Activated T-helper 1 cell treated with anti-CD3 and anti-CD28 coated beads, Interleukin-12 subunit alpha, Interleukin-12 subunit beta, Interleukin-2, Interleukin-4 antibody, amounts not matched to agents 30 ng/mL and 10 ng/mL and 1 ng/mL, durations not matched to agents 14 hours and 24 hours and 36 hours (primary cell): Measurements from ENCODE around the gene LRIG3. TPM values are rescaled to one million over a fixed set of nuclear protein-coding genes. Genes with fewer than 3 reads are reported as not detected.

Source experiments
- DNase-seq: peaks from one replicate; pipeline ENCODE4 v3.0.0; 2021; ENCODE audit warnings: low spot score
- H3K27ac Mint-ChIP-seq: one replicate; pipeline ENCODE4 v1.8.0; 2021; ENCODE audit warnings: mild to moderate bottlenecking, mixed read lengths
- H3K27me3 Mint-ChIP-seq: one replicate; pipeline ENCODE4 v1.8.0; 2022; ENCODE audit warnings: mild to moderate bottlenecking, moderate library complexity, mixed read lengths; ENCODE audit not compliant: insufficient read depth
- H3K36me3 Mint-ChIP-seq: one replicate; pipeline ENCODE4 v1.8.0; 2021; ENCODE audit warnings: low read depth, mixed read lengths
- H3K4me1 Mint-ChIP-seq: one replicate; pipeline ENCODE4 v1.8.0; 2021; ENCODE audit warnings: low read depth, mixed read lengths
- H3K4me3 Mint-ChIP-seq: one replicate; pipeline ENCODE4 v1.8.0; 2021; ENCODE audit warnings: mild to moderate bottlenecking, moderate library complexity, mixed read lengths
- H3K9me3 Mint-ChIP-seq: one replicate; pipeline ENCODE4 v1.8.0; 2021; ENCODE audit warnings: mixed read lengths
- intact Hi-C: fragments of 100-400 bp; cut with micrococcal nuclease; formaldehyde crosslinking; loops from one replicate; pipeline ENCODE4 v1.15.1; 2024
- total RNA-seq: library from RNA; stranded (reverse); gene quantifications from 2 replicates; pipeline ENCODE4 v1.2.3, GENCODE V29; 2022

The LRIG3 gene
- total RNA-seq, 1 donor from 2014 or later, result not detected

DNA sequence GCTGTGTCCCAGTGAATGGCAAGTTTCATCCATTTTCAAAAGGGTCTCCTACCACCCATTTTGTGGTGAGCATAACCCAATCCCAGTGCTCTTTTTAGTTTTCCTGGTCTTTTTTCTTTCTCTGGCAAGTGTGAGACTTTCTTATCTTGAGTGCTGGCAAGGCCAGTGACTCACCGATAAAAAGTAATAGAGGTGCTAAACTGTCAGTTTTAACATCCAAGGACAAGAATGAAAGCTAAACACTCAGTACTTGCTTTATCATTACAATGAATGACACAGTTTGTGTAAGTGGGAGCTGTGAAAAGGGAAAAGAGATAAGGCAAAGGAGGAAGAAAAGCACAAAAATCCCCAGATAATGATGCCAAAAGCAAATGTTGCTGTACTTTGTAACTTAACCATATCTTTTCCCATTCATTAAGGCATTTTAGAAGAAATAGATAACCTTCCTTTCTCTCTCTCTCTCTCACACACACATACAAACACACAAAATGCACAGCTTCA is 4.9 kb upstream of the LRIG3 start:
- intact Hi-C loops, result no loop called here
- DNase-seq, result no peak
- peaks cover 9% of the 10 kb centered on the region for H3K27me3 Mint-ChIP-seq
- peaks cover 4% of the 10 kb centered on the region for H3K9me3 Mint-ChIP-seq
- no peak overlapping the region for H3K4me3 Mint-ChIP-seq
- H3K27ac Mint-ChIP-seq, result no peak overlapping the region
- peaks cover 5% of the 10 kb centered on the region for H3K4me1 Mint-ChIP-seq
- H3K36me3 Mint-ChIP-seq, result no peaks in the 10 kb centered on the region

DNA sequence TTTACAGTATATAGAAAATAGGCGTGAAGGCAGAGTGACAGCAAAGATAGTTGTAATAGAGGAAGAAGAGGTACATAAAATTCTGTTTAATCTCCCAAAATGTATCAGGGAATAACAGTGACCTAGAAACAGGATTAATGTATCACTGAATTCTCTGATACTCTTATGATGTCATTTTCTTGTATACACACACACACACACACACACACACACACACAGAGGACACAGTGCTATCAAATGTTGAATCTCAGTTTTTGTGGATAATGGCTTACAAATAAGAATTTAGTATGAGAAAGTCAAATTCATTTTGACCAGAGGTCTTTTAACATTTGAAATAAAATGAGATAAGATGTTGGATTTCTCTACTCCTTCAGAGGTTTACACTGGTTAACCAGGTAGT is 4.3 kb upstream of the LRIG3 start:
- no peak for DNase-seq
- peaks cover 4% of the 10 kb centered on the region for H3K9me3 Mint-ChIP-seq
- H3K36me3 Mint-ChIP-seq, result no peaks in the 10 kb centered on the region
- no peak overlapping the region for H3K27ac Mint-ChIP-seq
- H3K4me1 Mint-ChIP-seq, result peaks cover 5% of the 10 kb centered on the region
- intact Hi-C loops, result no loop called here
- no peak overlapping the region for H3K4me3 Mint-ChIP-seq
- H3K27me3 Mint-ChIP-seq, result peaks cover 9% of the 10 kb centered on the region

DNA sequence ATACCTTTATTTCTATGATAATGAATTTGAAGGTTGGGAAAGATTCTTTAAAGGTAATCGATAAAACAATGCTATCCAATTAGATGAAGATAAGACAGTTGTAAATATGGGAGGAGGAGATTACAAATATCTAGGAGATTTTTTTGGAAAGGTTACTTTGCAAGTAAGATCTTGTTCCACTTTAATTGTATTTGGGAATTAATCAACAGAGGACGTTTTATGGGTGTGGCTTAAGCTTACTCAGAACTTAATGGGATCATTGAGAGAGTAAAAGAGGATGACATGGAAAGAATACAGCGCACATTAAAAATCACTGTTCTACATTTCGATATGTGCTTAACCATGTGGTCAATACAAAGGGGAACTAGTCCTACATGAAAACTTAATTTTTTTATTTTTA is 3.5 kb upstream of the LRIG3 start:
- no peak overlapping the region for H3K4me3 Mint-ChIP-seq
- H3K27ac Mint-ChIP-seq, result no peak overlapping the region
- peaks cover 13% of the 10 kb centered on the region for H3K27me3 Mint-ChIP-seq
- peaks cover 5% of the 10 kb centered on the region for H3K4me1 Mint-ChIP-seq
- intact Hi-C loops, result no loop called here
- DNase-seq, result no peak
- peaks cover 4% of the 10 kb centered on the region for H3K9me3 Mint-ChIP-seq
- H3K36me3 Mint-ChIP-seq, result no peaks in the 10 kb centered on the region

DNA sequence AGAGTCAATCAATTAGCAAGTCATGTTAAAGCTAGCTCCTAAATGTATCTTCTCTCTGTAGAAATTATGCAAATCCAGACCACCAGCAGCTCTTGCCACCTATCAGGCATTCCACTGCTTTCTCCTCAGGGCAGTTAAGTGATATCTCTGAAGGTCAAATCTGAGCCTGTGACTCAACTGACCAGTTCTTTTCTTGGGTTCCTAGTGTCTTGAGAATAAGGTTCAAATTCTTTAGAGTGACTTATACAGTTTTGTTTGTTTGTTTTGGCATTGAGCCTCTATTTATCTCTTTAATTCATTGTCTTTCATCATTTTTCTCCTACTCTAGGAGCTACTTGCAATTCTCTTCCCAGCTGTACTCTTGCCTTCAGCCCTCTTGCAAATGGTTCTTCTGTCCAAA is 2.5 kb upstream of the LRIG3 start:
- DNase-seq, result no peak
- intact Hi-C loops, result no loop called here
- H3K9me3 Mint-ChIP-seq, result peaks cover 4% of the 10 kb centered on the region

GRCh38 chr12:58920961-58921861 is 907 bp upstream of the LRIG3 start:
- Mint-ChIP-seq H3K36me3 (no peaks in the 10 kb centered on the region), H3K9me3 (peaks cover 4% of the 10 kb centered on the region), H3K4me1 (peaks cover 5% of the 10 kb centered on the region), H3K27ac (no peak overlapping the region), H3K27me3 (peaks cover 32% of the 10 kb centered on the region), H3K4me3 (no peak overlapping the region)
- no peak for DNase-seq
- intact Hi-C loops, result no loop called here

More for the DNA sequence above, 2.5 kb upstream of the LRIG3 start:
- Mint-ChIP-seq H3K36me3 (no peaks in the 10 kb centered on the region), H3K4me1 (peaks cover 5% of the 10 kb centered on the region), H3K27ac (no peak overlapping the region), H3K4me3 (no peak overlapping the region), H3K27me3 (peaks cover 22% of the 10 kb centered on the region)

DNA sequence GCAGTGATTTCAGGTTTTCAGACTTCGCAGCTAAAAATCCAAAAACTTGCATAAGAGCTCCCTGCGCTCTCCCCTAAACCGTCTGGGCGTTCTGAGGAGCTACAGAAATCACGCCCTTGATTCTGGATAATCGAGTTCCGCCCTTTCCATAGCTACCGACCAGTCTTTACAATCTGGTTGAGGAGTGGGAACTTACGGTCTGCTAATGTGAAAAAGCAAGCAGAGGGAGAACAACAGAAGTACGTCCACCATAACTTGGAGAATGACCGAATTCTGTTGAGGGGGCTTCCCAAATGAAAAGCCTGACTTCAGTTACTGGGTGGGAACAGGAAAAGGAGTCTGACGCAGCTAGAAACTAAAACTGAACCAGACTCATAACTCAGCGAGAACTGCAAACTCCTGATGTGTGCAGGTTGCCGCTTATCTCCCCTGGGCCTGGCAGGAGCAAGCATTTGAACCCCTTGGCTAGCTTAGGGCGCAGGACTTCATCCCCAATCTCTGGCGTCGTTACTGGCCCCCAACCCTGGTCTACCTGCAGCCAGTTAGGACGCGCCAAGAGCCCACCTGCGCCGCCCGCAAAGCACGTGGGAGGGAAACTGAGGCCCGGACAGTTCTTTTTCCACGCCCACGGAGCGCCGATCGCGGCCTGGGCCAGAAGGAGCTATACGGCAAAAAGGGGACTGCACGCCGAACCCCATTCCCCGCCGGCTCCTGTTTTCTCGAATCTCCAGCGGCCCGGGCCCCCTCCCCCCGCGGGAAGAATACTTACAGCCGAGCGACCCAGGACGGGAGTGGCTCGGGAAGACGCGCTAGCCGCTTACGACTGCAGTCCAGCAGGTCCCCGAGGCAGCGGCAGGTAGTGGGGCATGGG is 838 bp downstream of the LRIG3 start:
- H3K27ac Mint-ChIP-seq, result no peak overlapping the region
- no peak for DNase-seq
- peaks cover 5% of the 10 kb centered on the region for H3K4me1 Mint-ChIP-seq
- intact Hi-C loops, result no loop called here
- H3K27me3 Mint-ChIP-seq, result peaks cover 32% of the 10 kb centered on the region
- no peaks in the 10 kb centered on the region for H3K36me3 Mint-ChIP-seq
- H3K4me3 Mint-ChIP-seq, result peak overlapping the region; percentile 7
- H3K9me3 Mint-ChIP-seq, result peaks cover 4% of the 10 kb centered on the region

DNA sequence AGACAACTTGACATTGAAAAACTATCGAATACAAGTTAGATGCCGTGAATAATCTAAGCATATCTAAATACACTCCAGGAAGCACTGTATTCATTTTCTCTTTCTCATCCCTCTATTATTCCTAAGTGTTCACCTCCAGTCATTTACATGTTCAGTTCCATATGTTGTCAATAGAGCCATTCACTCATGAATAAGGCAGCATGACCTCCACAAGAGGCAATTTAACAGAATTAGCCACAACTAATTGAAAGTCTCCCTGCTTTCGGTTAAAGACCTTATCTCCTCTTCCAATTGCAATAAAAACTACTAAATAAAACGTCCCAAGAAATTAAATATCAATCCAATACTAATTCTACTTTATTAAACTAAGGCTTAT is 1.8 kb downstream of the LRIG3 start:
- H3K9me3 Mint-ChIP-seq, result peaks cover 4% of the 10 kb centered on the region

DNA sequence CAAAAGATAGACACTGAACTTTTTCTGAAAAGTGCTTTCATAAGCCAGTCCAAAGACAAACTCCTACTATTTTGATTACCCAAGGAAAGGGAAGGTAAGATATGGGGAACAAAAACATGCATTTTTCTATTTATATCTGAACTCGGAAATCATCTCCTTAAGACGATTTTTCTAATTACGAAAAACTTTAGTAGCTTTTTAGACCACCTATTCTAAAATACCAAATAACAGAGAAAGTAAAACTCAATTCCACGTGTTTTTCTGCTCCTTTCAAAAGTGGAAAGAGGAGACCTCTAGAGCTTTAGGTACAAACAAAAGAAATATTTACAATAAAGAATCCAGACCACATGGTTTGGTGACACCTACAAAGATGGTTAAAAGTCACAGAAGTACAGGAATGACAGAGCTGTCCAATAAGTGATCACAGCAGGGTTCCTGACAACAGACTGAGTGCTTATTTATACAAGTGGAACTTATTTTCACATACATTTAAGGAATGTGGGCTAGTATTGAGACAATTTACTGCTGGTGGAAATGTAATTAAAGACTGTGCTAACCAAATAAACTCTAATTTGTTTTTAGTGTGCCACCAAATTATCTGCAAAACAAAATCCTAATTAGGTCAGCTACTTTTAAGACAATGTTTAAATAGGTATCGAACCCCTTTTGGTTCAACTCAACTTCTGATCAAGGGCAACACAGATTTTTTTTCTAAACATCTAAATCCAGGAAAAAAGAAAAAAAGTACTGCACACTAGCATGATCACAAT is 2.4 kb downstream of the LRIG3 start:
- Mint-ChIP-seq H3K27ac (no peak overlapping the region), H3K36me3 (no peaks in the 10 kb centered on the region)

More for the DNA sequence above, 1.8 kb downstream of the LRIG3 start:
- Mint-ChIP-seq H3K4me3 (no peak overlapping the region), H3K27ac (no peak overlapping the region), H3K27me3 (peaks cover 32% of the 10 kb centered on the region), H3K36me3 (no peaks in the 10 kb centered on the region), H3K4me1 (peaks cover 5% of the 10 kb centered on the region)
- intact Hi-C loops, result no loop called here
- no peak for DNase-seq

DNA sequence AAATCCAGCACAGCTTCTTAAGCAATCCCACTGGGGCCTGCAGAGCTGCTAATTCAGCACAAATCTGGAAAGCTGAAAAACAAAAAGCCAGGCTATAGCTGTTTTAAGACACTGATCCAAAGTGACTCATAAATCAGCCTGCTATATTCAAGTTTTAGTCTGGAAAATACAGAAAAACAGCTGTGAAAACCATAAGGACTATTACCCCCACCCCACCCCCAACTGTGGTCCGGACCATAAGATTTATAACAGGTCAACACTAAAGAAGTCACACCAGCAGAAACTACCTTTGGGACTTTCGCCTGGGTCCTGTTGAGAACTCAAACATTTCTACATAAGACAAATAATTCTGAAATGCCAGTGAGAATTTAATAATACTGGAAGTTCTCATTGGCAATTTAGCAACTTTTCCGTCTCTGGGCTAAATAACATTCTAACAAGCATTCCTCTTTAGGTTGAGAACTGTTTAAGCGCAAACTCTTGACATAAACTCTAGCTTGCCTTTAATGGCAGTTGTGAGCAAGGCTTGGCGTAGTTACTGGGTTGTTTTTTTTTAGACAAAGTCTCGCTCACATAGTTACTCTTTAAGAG is 3.3 kb downstream of the LRIG3 start:
- no peak for DNase-seq
- no peak overlapping the region for H3K27ac Mint-ChIP-seq
- H3K27me3 Mint-ChIP-seq, result peaks cover 30% of the 10 kb centered on the region
- no peaks in the 10 kb centered on the region for H3K36me3 Mint-ChIP-seq
- H3K4me1 Mint-ChIP-seq, result peaks cover 5% of the 10 kb centered on the region
- H3K4me3 Mint-ChIP-seq, result no peak overlapping the region
- no peaks in the 10 kb centered on the region for H3K9me3 Mint-ChIP-seq
- intact Hi-C loops, result no loop called here

More for the DNA sequence above, 2.4 kb downstream of the LRIG3 start:
- Mint-ChIP-seq H3K4me1 (peaks cover 5% of the 10 kb centered on the region), H3K9me3 (peaks cover 4% of the 10 kb centered on the region), H3K27me3 (peaks cover 30% of the 10 kb centered on the region), H3K4me3 (no peak overlapping the region)
- DNase-seq, result no peak
- intact Hi-C loops, result no loop called here

GRCh38 chr12:58916161-58916621 is 4.1 kb downstream of the LRIG3 start:
- peaks cover 5% of the 10 kb centered on the region for H3K4me1 Mint-ChIP-seq
- no peaks in the 10 kb centered on the region for H3K36me3 Mint-ChIP-seq
- H3K27ac Mint-ChIP-seq, result no peak overlapping the region
- H3K27me3 Mint-ChIP-seq, result peaks cover 29% of the 10 kb centered on the region
- no peak overlapping the region for H3K4me3 Mint-ChIP-seq
- intact Hi-C loops, result no loop called here
- no peak for DNase-seq
- H3K9me3 Mint-ChIP-seq, result no peaks in the 10 kb centered on the region

- no peak for DNase-seq
- Mint-ChIP-seq H3K4me1 (peaks cover 3% of the 10 kb centered on the region), H3K27ac (no peak overlapping the region), H3K27me3 (peaks cover 25% of the 10 kb centered on the region), H3K36me3 (no peaks in the 10 kb centered on the region), H3K4me3 (no peak overlapping the region), H3K9me3 (no peaks in the 10 kb centered on the region)
- intact Hi-C loops, result no loop called here
Measured at GRCh38 chr12:58915634-58916033, 4.7 kb downstream of the LRIG3 start.

DNA sequence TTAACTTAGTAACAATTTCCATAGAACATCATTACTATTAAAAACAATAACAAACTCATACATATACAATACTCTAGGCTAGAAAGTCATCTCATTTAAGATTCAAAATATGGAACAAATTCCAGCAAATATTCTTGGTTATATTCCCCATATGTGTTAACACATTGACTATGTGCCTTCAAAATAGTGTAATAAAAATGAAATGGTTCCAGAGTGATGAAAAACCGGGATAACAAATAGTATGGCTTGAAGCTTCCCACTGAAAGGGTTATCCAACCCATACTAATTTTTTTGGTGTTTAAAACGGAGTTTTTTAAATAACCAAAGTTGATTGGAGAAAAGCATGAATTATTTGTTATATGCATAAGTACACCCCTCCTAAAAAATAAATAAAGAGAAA is 5.3 kb downstream of the LRIG3 start:
- Mint-ChIP-seq H3K9me3 (no peaks in the 10 kb centered on the region), H3K27ac (no peak overlapping the region), H3K36me3 (no peaks in the 10 kb centered on the region), H3K4me1 (no peaks in the 10 kb centered on the region), H3K27me3 (peaks cover 23% of the 10 kb centered on the region), H3K4me3 (no peak overlapping the region)
- no peak for DNase-seq
- intact Hi-C loops, result no loop called here
